NT2/D1 (cell line): Measurements from ENCODE around the gene TARS1.
"Not testable (repeated sequence)": the region's sequence is repeated elsewhere in the genome, so short reads cannot be mapped to it uniquely, and the experiment has no call there.

ENCODE experiments used
- SUZ12 ChIP-seq: IDR thresholded peaks from 2 replicates; pipeline ENCODE4 v1.6.1; 2011; ENCODE audit not compliant: insufficient read length, insufficient read depth; ENCODE audit errors: extremely low read depth
- YY1 ChIP-seq: IDR thresholded peaks from 2 replicates; pipeline ENCODE4 v1.6.1; 2011; ENCODE audit not compliant: insufficient read length, insufficient read depth
- ZNF274 ChIP-seq: IDR thresholded peaks from 2 replicates; pipeline ENCODE4 v1.6.1; 2011; ENCODE audit warnings: mild to moderate bottlenecking, low read depth, low read length

DNA sequence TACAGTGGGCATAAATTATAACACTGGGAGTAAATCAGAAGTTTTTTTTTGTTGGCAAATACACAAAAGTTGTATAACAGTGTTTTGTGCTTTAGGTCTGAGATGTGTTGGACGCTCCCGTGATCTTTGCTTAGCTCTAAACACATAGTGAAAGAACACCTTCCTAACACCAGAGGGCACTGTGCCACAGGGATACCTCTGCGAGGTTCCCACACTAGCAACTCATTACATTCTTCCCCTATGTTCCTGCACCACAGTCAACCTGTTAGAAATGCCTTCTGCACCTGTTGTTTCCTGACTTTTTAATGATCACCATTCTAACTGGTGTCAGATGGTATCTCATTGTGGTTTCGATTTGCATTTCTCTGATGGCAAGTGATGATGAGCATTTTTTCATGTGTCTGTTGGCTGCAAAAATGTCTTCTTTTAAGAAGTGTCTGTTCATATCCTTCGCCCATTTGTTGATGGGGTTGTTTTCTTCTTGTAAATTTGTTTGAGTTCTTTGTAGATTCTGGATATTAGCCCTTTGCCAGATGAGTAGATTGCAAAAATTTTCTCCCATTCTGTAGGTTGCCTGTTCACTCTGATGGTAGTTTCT, 4.8 kb upstream of the TARS1 start:
- TF ChIP-seq SUZ12, YY1, ZNF274: not testable (repeated sequence)
